ENCODE measurements around the gene SLC2A4RG.

SLC2A4RG gene

DNA sequence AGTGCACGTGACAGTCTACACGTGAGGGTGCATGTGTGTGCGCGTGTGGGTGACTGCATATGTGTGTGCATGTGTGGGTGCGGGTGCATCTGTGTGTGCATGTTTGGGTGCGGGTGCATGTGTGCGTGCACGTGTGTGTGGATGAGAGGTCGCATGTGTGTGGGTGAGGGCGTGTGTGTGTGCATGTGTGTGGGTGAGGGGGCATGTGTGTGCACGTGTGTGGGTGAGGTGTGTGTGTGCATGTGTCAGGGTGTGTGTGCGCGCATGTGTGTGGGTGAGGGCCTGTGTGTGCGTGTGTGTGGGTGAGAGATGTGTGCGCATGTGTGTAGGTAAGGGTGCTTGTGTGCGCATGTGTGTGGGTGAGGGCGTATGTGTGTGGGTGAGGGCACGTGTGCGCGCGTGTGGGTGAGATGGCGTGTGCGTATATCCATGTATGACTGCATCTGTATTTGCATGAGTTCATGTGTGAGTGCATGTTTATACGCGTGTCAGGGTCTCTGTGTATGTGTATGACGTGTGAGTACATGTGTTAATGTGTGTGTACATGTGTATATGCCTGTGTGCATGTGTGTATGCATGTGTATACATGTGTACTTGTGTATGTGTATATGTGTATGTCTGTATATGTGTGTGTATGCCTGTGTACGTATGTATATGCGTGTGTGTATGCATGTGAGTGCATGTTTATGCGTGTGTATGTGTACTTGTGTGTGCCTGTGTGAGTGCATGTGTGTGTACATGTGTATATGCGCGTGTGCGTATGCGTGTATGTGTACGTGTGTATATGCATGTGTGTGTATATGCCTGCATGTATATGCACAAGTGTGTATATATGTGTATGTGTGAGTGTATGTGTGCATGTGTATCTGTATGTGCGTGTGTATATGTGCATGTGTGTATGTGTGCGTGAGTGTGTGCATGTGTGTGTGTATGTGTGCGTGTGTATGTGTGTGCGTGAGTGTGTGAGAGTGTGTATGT lies 7.2 kb upstream of the SLC2A4RG start:
- DNase-seq (ENCODE audit: insufficient read length, low spot score) (no peak), FAIRE-seq (no peak)
- TF ChIP-seq, protein P1, sequence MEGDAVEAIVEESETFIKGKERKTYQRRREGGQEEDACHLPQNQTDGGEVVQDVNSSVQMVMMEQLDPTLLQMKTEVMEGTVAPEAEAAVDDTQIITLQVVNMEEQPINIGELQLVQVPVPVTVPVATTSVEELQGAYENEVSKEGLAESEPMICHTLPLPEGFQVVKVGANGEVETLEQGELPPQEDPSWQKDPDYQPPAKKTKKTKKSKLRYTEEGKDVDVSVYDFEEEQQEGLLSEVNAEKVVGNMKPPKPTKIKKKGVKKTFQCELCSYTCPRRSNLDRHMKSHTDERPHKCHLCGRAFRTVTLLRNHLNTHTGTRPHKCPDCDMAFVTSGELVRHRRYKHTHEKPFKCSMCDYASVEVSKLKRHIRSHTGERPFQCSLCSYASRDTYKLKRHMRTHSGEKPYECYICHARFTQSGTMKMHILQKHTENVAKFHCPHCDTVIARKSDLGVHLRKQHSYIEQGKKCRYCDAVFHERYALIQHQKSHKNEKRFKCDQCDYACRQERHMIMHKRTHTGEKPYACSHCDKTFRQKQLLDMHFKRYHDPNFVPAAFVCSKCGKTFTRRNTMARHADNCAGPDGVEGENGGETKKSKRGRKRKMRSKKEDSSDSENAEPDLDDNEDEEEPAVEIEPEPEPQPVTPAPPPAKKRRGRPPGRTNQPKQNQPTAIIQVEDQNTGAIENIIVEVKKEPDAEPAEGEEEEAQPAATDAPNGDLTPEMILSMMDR (IDR thresholded peaks at IDR 0.05; ENCODE audit: insufficient read depth, missing control alignments) = no peak

GRCh38 chr20:63733117-63733516 lies 6.5 kb upstream of the SLC2A4RG start:
- DNase-seq (ENCODE audit: insufficient read length, low spot score) (no peak), FAIRE-seq (no peak)
- TF ChIP-seq, protein P1 (IDR thresholded peaks at IDR 0.05; ENCODE audit: insufficient read depth, missing control alignments) = no peak

- DNase-seq (ENCODE audit: insufficient read length, low spot score) (no peak), FAIRE-seq (no peak)
- TF ChIP-seq, protein P1 (IDR thresholded peaks at IDR 0.05; ENCODE audit: insufficient read depth, missing control alignments) = no peak
Measured at GRCh38 chr20:63733579-63734081, 5.9 kb upstream of the SLC2A4RG start.

DNA sequence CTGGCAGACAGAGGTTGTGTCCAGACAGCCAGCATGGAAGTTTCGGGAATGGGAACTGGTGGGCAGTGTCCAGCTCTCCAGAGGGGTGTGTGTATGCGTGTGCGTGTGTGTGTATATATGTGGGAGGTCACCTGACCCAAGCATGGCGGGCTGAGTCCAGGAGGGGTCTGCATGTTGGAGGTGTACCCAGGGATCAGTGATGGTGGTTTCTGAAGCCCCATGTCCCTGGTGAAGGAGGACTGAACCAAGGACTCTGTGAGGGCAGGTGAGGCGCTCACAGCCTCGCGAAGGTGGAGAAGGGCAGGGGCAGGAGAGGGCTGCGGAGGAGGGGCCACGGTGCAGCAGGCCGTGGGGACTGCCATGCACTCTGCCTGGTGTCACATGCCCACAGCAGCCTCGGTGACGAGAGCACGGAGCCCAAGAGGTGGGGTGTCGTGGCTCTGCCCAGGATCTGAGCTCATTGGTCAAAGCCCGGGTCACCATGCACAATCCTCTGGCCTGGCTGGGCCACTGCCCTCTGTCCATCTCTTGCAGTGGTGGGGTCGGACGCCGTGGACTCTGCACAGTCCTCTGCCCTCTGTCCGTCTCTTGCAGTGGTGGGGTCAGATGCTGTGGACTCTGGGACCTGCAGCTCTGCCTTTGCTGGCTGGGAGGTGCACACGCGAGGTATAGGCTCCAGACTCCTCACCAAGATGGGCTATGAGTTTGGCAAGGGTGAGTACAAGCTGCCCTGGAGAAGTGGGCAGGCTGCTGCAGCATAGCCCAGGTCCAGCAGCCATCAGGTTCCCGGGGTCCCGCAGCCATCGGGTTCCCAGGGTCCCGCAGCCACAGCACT lies 5.2 kb upstream of the SLC2A4RG start:
- TF ChIP-seq, protein P1 (IDR thresholded peaks at IDR 0.05; ENCODE audit: insufficient read depth, missing control alignments) = no peak
- no peak for DNase-seq (ENCODE audit: insufficient read length, low spot score)

DNA sequence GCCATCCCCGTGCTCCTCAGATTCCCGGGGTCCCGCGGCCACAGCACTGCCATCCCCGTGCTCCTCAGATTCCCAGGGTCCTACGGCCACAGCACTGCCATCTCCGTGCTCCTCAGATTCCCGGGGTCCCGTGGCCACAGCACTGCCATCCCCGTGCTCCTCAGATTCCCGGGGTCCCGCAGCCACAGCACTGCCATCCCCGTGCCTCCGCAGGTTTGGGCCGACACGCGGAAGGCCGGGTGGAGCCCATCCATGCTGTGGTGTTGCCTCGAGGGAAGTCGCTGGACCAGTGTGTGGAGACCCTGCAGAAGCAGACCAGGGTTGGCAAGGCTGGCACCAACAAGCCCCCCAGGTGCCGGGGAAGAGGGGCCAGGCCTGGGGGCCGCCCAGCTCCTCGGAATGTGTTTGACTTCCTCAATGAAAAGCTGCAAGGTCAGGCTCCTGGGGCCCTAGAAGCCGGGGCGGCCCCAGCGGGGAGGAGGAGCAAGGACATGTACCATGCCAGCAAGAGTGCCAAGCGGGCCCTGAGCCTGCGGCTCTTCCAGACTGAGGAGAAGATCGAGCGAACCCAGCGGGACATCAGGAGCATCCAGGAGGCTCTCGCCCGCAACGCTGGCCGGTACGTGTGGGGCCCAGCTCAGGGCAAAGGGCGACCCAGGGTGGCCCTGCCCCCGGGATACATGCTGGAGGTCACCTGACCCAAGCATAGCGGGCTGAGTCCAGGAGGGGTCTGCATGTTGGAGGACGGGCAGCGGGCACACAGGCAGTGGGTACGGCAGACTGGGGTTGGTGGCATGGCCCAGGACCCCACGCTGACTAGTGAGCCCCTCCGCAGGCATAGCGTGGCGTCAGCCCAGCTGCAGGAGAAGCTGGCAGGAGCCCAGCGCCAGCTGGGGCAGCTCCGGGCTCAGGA lies 4.4 kb upstream of the SLC2A4RG start:
- no peak for FAIRE-seq
- TF ChIP-seq, protein P1 (IDR thresholded peaks at IDR 0.05; ENCODE audit: insufficient read depth, missing control alignments) = no peak
- DNase-seq (ENCODE audit: insufficient read length, low spot score) = no peak

More for the DNA sequence above, 5.2 kb upstream of the SLC2A4RG start:
- no peak for FAIRE-seq
